Measurements from ENCODE around the gene OGFOD3.
"Not testable (repeated sequence)": the region's sequence is repeated elsewhere in the genome, so short reads cannot be mapped to it uniquely, and the experiment has no call there.

The OGFOD3 gene

GRCh38 chr17:82461827-82462524 is 43.6 kb upstream of the OGFOD3 start:
- POLR2A ChIA-PET: interaction anchor here (0.5 kb wide), 1 partner anchor 9 kb away, joined by 4 read pairs; no protein-coding TSS in a partner anchor
- no peak for DNase-seq (ENCODE audit: extremely low spot score)
- TF ChIP-seq, protein P1, sequence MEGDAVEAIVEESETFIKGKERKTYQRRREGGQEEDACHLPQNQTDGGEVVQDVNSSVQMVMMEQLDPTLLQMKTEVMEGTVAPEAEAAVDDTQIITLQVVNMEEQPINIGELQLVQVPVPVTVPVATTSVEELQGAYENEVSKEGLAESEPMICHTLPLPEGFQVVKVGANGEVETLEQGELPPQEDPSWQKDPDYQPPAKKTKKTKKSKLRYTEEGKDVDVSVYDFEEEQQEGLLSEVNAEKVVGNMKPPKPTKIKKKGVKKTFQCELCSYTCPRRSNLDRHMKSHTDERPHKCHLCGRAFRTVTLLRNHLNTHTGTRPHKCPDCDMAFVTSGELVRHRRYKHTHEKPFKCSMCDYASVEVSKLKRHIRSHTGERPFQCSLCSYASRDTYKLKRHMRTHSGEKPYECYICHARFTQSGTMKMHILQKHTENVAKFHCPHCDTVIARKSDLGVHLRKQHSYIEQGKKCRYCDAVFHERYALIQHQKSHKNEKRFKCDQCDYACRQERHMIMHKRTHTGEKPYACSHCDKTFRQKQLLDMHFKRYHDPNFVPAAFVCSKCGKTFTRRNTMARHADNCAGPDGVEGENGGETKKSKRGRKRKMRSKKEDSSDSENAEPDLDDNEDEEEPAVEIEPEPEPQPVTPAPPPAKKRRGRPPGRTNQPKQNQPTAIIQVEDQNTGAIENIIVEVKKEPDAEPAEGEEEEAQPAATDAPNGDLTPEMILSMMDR (IDR thresholded peaks at IDR 0.05; ENCODE audit: control extremely low read depth, extremely low read depth, low read depth, missing control alignments): no peak
- CTCF ChIA-PET: interaction anchor here (0.9 kb wide), 1 partner anchor 89 kb away, joined by 4 read pairs; no protein-coding TSS in a partner anchor

DNA sequence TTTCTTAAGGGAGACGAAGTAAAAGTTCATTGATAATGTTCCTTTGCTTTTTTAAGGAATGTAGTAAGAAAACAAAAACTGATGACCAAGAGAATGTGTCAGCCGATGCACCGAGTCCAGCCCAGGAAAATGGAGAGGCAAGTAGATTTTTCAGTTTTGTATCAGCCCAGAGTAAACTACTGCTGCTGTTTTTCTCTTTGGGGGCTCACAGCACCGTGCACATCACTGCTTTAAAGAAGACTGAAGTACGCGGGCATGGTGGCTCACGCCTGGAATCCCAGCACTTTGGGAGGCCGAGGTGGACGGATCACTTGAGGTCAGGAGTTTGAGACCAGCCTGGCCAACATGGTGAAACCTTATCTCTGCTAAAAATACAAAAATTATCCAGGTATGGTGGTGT is 41.5 kb upstream of the OGFOD3 start:
- CTCF ChIA-PET: interaction anchor here (0.7 kb wide), 1 partner anchor 30 kb away, joined by 3 read pairs; no protein-coding TSS in a partner anchor

GRCh38 chr17:82458885-82459424 is 40.6 kb upstream of the OGFOD3 start:
- CTCF ChIA-PET: no interaction called here
- TF ChIP-seq, protein P1 (IDR thresholded peaks at IDR 0.05; ENCODE audit: control extremely low read depth, extremely low read depth, low read depth, missing control alignments): no peak
- no peak for DNase-seq (ENCODE audit: extremely low spot score)

More for the DNA sequence above, 41.5 kb upstream of the OGFOD3 start:
- POLR2A ChIA-PET; DNase-seq (ENCODE audit: extremely low spot score): not testable (repeated sequence)

GRCh38 chr17:82458179-82458884 is 39.9 kb upstream of the OGFOD3 start, which contains the start of gene NARF:
Gene NARF (plus strand): TSS chr17:82458741. CDS start chr17:82458804, 63 bp downstream.
- ChIA-PET CTCF (no interaction called here), POLR2A (interaction anchor here (0.6 to 1.4 kb wide), 3 partner anchors 9 to 61 kb away, joined by 3 to 5 read pairs (median 5); partner anchors contain the start of gene FOXK2)

More at GRCh38 chr17:82458885-82459424, 40.6 kb upstream of the OGFOD3 start:
- POLR2A ChIA-PET: interaction anchor here (0.6 kb wide), 2 partner anchors 36 to 258 kb away, joined by 3 read pairs; partner anchors contain the start of gene FN3KRP

DNA sequence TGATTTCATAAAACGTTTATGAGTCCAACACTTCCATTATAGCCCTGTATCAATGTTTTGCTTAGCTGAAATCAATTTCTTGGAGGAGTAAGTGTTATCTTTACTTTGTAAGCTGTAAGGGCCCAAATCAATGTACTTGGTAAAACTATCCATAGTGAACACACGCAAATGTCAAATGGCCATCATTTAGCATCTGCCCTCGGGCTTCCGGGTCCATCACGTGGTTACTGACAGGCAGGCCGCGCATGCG is 39.5 kb upstream of the OGFOD3 start:
- CTCF ChIA-PET: interaction anchor here (1.4 kb wide), 1 partner anchor 159 kb away, joined by 3 read pairs; no protein-coding TSS in a partner anchor
- DNase-seq (ENCODE audit: extremely low spot score): peak; percentile 92
- TF ChIP-seq, protein P1 (IDR thresholded peaks at IDR 0.05; ENCODE audit: control extremely low read depth, extremely low read depth, low read depth, missing control alignments): no peak
- POLR2A ChIA-PET: interaction anchor here (1.1 to 1.4 kb wide), 2 partner anchors 8 to 15 kb away, joined by 3 to 5 read pairs; no protein-coding TSS in a partner anchor

More at GRCh38 chr17:82458179-82458884, 39.9 kb upstream of the OGFOD3 start, which contains the start of gene NARF:
- TF ChIP-seq, protein P1 (IDR thresholded peaks at IDR 0.05; ENCODE audit: control extremely low read depth, extremely low read depth, low read depth, missing control alignments): no peak
- peak; percentile 98 for DNase-seq (ENCODE audit: extremely low spot score)

- POLR2A ChIA-PET: interaction anchor here (1.1 to 1.4 kb wide), 2 partner anchors 8 to 15 kb away, joined by 3 to 5 read pairs; no protein-coding TSS in a partner anchor
- TF ChIP-seq, protein P1 (IDR thresholded peaks at IDR 0.05; ENCODE audit: control extremely low read depth, extremely low read depth, low read depth, missing control alignments): no peak
- CTCF ChIA-PET: interaction anchor here (1.4 kb wide), 1 partner anchor 159 kb away, joined by 3 read pairs; no protein-coding TSS in a partner anchor
- no peak for DNase-seq (ENCODE audit: extremely low spot score)
Observed at GRCh38 chr17:82457073-82457928, 38.9 kb upstream of the OGFOD3 start.

GRCh38 chr17:82453706-82454105 is 35.3 kb upstream of the OGFOD3 start:
- CTCF ChIA-PET; DNase-seq (ENCODE audit: extremely low spot score); POLR2A ChIA-PET: not testable (repeated sequence)

DNA sequence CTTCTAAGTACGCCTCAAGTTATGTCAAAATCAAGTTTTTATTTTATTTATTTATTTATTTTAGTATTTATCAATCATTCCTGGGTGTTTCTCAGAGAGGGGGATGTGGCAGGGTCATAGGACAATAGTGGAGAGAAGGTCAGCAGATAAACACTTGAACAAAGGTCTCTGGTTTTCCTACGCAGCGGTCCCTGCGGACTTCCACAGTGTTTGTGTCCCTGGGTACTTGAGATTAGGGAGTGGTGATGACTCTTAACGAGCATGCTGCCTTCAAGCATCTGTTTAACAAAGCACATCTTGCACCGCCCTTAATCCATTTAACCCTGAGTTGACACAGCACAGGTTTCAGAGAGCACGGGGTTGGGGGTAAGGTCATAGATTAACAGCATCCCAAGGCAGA is 34.8 kb upstream of the OGFOD3 start:
- POLR2A ChIA-PET; DNase-seq (ENCODE audit: extremely low spot score); CTCF ChIA-PET: not testable (repeated sequence)
